Measurements from ENCODE around the gene MYADML2. TPM values are rescaled to one million over a fixed set of nuclear protein-coding genes. Genes with fewer than 3 reads are reported as not detected.
A peak's percentile ranks its signal among the peaks of the same experiment; 100 is the strongest.

The MYADML2 gene
- total RNA-seq, 4 donors from 2014 or later: 0.76 TPM; not detected in 3

DNA sequence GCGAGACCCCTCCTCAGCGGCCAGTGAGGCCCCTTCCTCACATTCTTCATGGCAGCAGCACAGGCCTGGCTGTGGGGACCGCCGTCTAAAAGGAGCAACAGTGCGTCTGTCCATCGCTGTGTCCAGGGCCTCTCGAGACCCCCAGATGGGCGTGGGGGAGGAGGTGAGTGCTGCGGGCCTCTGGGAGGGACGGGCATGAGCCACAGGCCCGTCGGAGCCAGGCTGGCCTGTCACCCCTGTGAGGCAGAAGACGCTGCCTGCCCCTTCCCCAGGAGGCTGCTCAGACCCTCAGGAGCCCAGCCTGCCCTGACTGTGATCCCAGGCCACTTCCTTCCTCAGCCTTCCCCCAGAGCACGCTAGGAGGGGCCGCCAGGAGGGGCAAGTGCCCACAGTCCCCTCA, 7.8 kb downstream of the MYADML2 start:
- H3K27ac ChIP-seq: no peak overlapping the region
- no peak for DNase-seq
- TF ChIP-seq, protein P1, sequence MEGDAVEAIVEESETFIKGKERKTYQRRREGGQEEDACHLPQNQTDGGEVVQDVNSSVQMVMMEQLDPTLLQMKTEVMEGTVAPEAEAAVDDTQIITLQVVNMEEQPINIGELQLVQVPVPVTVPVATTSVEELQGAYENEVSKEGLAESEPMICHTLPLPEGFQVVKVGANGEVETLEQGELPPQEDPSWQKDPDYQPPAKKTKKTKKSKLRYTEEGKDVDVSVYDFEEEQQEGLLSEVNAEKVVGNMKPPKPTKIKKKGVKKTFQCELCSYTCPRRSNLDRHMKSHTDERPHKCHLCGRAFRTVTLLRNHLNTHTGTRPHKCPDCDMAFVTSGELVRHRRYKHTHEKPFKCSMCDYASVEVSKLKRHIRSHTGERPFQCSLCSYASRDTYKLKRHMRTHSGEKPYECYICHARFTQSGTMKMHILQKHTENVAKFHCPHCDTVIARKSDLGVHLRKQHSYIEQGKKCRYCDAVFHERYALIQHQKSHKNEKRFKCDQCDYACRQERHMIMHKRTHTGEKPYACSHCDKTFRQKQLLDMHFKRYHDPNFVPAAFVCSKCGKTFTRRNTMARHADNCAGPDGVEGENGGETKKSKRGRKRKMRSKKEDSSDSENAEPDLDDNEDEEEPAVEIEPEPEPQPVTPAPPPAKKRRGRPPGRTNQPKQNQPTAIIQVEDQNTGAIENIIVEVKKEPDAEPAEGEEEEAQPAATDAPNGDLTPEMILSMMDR (IDR thresholded peaks at IDR 0.05): no peak
- no peak for TF ChIP-seq POLR2A (IDR thresholded peaks at IDR 0.05)
- peaks cover 0 to 18% (median 5%) of the 10 kb centered on the region in 4 donors for H3K4me1 ChIP-seq
- no peaks in the 10 kb centered on the region for H3K27me3 ChIP-seq
- no peaks in the 10 kb centered on the region for H3K9me3 ChIP-seq
- H3K4me3 ChIP-seq: no peak overlapping the region
- H3K36me3 ChIP-seq: no peaks in the 10 kb centered on the region

GRCh38 chr17:81935709-81936084, 11.3 kb downstream of the MYADML2 start:
- Histone ChIP-seq H3K36me3 (no peaks in the 10 kb centered on the region), H3K27ac (no peak overlapping the region), H3K9me3 (no peaks in the 10 kb centered on the region), H3K4me3 (no peak overlapping the region), H3K4me1 (peaks cover 0 to 21% (median 5%) of the 10 kb centered on the region in 4 donors), H3K27me3 (no peaks in the 10 kb centered on the region)
- DNase-seq: no peak
- TF ChIP-seq, protein P1 (IDR thresholded peaks at IDR 0.05): no peak
- no peak for TF ChIP-seq POLR2A (IDR thresholded peaks at IDR 0.05)

GRCh38 chr17:81934850-81935708, 12.0 kb downstream of the MYADML2 start:
- DNase-seq: peak in 1 of 3 donors; percentile 45
- TF ChIP-seq POLR2A (IDR thresholded peaks at IDR 0.05): no peak
- TF ChIP-seq, protein P1 (IDR thresholded peaks at IDR 0.05): no peak
- H3K36me3 ChIP-seq: no peaks in the 10 kb centered on the region
- no peaks in the 10 kb centered on the region for H3K9me3 ChIP-seq
- no peak overlapping the region for H3K4me3 ChIP-seq
- H3K4me1 ChIP-seq: peaks cover 0 to 21% (median 5%) of the 10 kb centered on the region in 4 donors
- H3K27me3 ChIP-seq: no peaks in the 10 kb centered on the region
- H3K27ac ChIP-seq: no peak overlapping the region

DNA sequence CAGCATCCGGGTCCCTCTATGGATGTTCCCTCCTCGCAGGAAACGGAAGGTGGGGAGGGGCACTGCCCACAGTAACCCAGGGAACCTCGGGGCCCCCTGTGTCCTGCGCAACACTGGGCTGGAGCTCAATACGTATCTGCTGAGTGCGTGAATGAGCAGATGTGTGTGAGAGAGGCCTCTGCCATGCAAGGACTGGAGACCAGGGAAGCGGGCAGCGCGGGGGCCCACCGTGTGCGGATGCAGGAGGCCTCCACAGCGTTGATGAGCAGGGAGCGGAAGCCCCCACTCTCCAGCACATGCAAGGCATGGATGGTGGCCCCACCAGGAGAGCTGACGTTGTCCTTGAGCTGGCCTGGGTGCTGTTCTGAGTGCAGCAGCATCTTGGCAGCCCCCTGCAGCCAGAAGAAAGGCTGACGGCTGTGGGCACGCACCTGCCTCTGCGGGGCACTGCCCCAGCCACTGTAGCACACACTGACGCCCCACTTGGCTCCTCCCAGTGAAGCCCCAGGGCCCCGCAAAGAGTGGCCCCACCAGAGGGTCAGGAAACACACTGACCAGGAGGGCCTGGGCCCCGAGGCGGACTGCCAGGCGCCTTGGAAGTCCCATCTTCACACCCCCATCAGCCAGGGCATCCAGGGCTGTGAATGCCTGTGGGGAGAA, 12.8 kb downstream of the MYADML2 start:
- Histone ChIP-seq H3K36me3 (no peaks in the 10 kb centered on the region), H3K4me3 (no peak overlapping the region), H3K27me3 (no peaks in the 10 kb centered on the region), H3K27ac (no peak overlapping the region), H3K4me1 (peaks cover 0 to 21% (median 5%) of the 10 kb centered on the region in 4 donors), H3K9me3 (no peaks in the 10 kb centered on the region)
- TF ChIP-seq, protein P1 (IDR thresholded peaks at IDR 0.05): no peak
- no peak for TF ChIP-seq POLR2A (IDR thresholded peaks at IDR 0.05)
- DNase-seq: no peak

DNA sequence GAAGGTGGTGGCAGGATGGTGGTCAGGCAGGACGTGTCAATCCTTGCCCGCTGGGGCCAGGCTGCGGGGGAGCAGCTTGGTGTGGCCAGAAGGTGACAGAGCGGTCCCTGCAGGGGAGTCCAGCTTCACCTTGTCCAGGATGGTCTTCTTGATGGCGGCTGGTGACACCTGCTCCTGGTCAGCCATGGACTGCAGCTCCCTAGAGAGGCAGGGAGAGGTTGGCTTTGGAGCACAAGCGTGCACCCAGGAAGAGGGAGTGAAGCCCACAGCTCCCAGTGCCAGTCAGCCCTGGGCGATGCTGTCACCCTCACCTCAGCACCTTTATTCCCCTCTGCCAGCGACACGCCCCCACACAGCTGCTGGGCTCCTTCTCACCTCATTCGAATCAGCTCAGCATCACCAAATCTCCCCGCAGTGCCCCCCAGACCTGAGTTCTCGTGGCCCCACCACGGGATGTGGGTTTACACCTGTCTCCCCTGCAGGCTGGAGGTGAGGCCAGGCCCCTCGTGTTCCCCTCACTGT, 13.8 kb downstream of the MYADML2 start:
- Histone ChIP-seq H3K4me1 (peaks cover 0 to 31% (median 11%) of the 10 kb centered on the region in 4 donors), H3K36me3 (no peaks in the 10 kb centered on the region), H3K27ac (no peak overlapping the region), H3K4me3 (no peak overlapping the region), H3K27me3 (no peaks in the 10 kb centered on the region), H3K9me3 (no peaks in the 10 kb centered on the region)
- DNase-seq: no peak
- TF ChIP-seq POLR2A (IDR thresholded peaks at IDR 0.05): no peak
- TF ChIP-seq, protein P1 (IDR thresholded peaks at IDR 0.05): no peak

Data from Peyer's patch (tissue), 4 donors.